ENCODE measurements around the gene ST8SIA6.

GRCh38 chr10:17427666-17428350 lies 26.6 kb downstream of the ST8SIA6 start:
- TF ChIP-seq CTCF (IDR thresholded peaks at IDR 0.05; ENCODE audit: insufficient read depth, low read length, poor library complexity, severe bottlenecking) (no peak), EZH2phosphoT487 (conservative IDR thresholded peaks at IDR 0.05; ENCODE audit: low read length) (no peak)

Measured in SU-DHL-6 (cell line).